Dedifferentiated amniotic fluid mesenchymal stem cell (primary cell): ENCODE results near the gene GLS.
"Not testable (repeated sequence)": the region's sequence is repeated elsewhere in the genome, so short reads cannot be mapped to it uniquely, and the experiment has no call there.

Experiments
- DNase-seq: peaks from one replicate; pipeline ENCODE4 v3.0.0-alpha.2; 2016; ENCODE audit errors: extremely low spot score

The GLS gene

GRCh38 chr2:190882856-190883582 is 2.4 kb downstream of the GLS start:
- DNase-seq = no peak

- not testable (repeated sequence) for DNase-seq
Measured at GRCh38 chr2:190885844-190886243, 5.2 kb downstream of the GLS start.

- DNase-seq = no peak
Measured at GRCh38 chr2:190887089-190887488, 6.5 kb downstream of the GLS start.

- no peak for DNase-seq
Measured at GRCh38 chr2:190888449-190888848, 7.8 kb downstream of the GLS start.

- no peak for DNase-seq
Measured at GRCh38 chr2:190889175-190889943, 8.7 kb downstream of the GLS start.

- DNase-seq = no peak
Measured at GRCh38 chr2:190891372-190891771, 10.8 kb downstream of the GLS start.

- DNase-seq = no peak
Measured at GRCh38 chr2:190891889-190892288, 11.3 kb downstream of the GLS start.

- DNase-seq = no peak
Measured at GRCh38 chr2:190893157-190893556, 12.5 kb downstream of the GLS start.

- DNase-seq = no peak
Measured at GRCh38 chr2:190896477-190896876, 15.9 kb downstream of the GLS start.

GRCh38 chr2:190903693-190904450 is 23.3 kb downstream of the GLS start:
- no peak for DNase-seq

GRCh38 chr2:190904640-190905261 is 24.1 kb downstream of the GLS start:
- DNase-seq = peak; percentile 39

- DNase-seq = no peak
Measured at GRCh38 chr2:190908532-190908931, 27.9 kb downstream of the GLS start.

GRCh38 chr2:190909680-190910079 is 29.1 kb downstream of the GLS start:
- DNase-seq = no peak

- peak; percentile 48 for DNase-seq
Measured at GRCh38 chr2:190910341-190911136, 29.9 kb downstream of the GLS start.

GRCh38 chr2:190911813-190912212 is 31.2 kb downstream of the GLS start:
- DNase-seq = no peak

- no peak for DNase-seq
Measured at GRCh38 chr2:190912726-190913125, 32.1 kb downstream of the GLS start.

GRCh38 chr2:190913725-190914124 is 33.1 kb downstream of the GLS start:
- DNase-seq = no peak

- no peak for DNase-seq
Measured at GRCh38 chr2:190916829-190917228, 36.2 kb downstream of the GLS start.

GRCh38 chr2:190920085-190920484 is 39.5 kb downstream of the GLS start:
- DNase-seq = no peak

GRCh38 chr2:190922376-190922775 is 41.8 kb downstream of the GLS start:
- DNase-seq = no peak

- peak; percentile 67 for DNase-seq
Measured at GRCh38 chr2:190927301-190927700, 46.7 kb downstream of the GLS start.
